ENCODE results near the gene SP5. TPM values are rescaled to one million over a fixed set of nuclear protein-coding genes. Genes with fewer than 3 reads are reported as not detected.

SP5 gene
- total and polyA plus RNA-seq, 10 donors: 0.06 to 0.20 TPM; not detected in 8

- intact Hi-C loops (cut with DNase I; ENCODE audit: low total_unique reads): no loop called here
These were observed 3.9 kb upstream of the SP5 start for GRCh38 chr2:170711196-170711773.

GRCh38 chr2:170711774-170712652, 3.1 kb upstream of the SP5 start:
- Histone ChIP-seq H3K27ac (no peak overlapping the region), H3K27me3 (replicated peaks in 1 of 7) (peaks cover 4 to 99% (median 70%) of the 10 kb centered on the region in 7 donors), H3K36me3 (no peaks in the 10 kb centered on the region), H3K9me3 (no peaks in the 10 kb centered on the region), H3K4me1 (peaks cover 22 to 55% (median 41%) of the 10 kb centered on the region in 6 donors), H3K4me3 (peak overlapping the region in 1 of 8 donors; percentile 15)
- no peak for DNase-seq
- TF ChIP-seq POLR2AphosphoS5 (IDR thresholded peaks at IDR 0.05) (no peak), CTCF (IDR thresholded peaks at IDR 0.05 in 8 of 11, conservative IDR thresholded peaks at IDR 0.05 in 3 of 11) (no peak), POLR2A (IDR thresholded peaks at IDR 0.05) (no peak)
- intact Hi-C loops (cut with DNase I; ENCODE audit: low total_unique reads): no loop called here
- 2 to 10% (median 4%) methylated on average over 37 to 51 of the region's 51 CpGs for WGBS, 5 donors

More at GRCh38 chr2:170711196-170711773, 3.9 kb upstream of the SP5 start:
- no peak for DNase-seq
- Histone ChIP-seq H3K36me3 (no peaks in the 10 kb centered on the region), H3K4me1 (peaks cover 17 to 47% (median 34%) of the 10 kb centered on the region in 6 donors), H3K4me3 (no peak overlapping the region), H3K9me3 (no peaks in the 10 kb centered on the region), H3K27ac (no peak overlapping the region), H3K27me3 (replicated peaks in 1 of 7) (peaks cover 2 to 98% (median 63%) of the 10 kb centered on the region in 7 donors)
- 4 to 5% (median 4%) methylated on average over 9 of the region's 9 CpGs for WGBS, 5 donors
- TF ChIP-seq POLR2A (IDR thresholded peaks at IDR 0.05) (no peak), CTCF (IDR thresholded peaks at IDR 0.05 in 8 of 11, conservative IDR thresholded peaks at IDR 0.05 in 3 of 11) (no peak), POLR2AphosphoS5 (IDR thresholded peaks at IDR 0.05) (no peak)

- 9 to 14% (median 12%) methylated on average over 39 to 41 of the region's 41 CpGs for WGBS, 5 donors
These were observed 2.2 kb upstream of the SP5 start for GRCh38 chr2:170712653-170713542.

More at GRCh38 chr2:170712653-170713542, 2.2 kb upstream of the SP5 start:
- Histone ChIP-seq H3K36me3 (no peaks in the 10 kb centered on the region), H3K27me3 (replicated peaks in 1 of 7) (peaks cover 4 to 100% (median 79%) of the 10 kb centered on the region in 7 donors), H3K27ac (no peak overlapping the region), H3K4me1 (peaks cover 27 to 64% (median 49%) of the 10 kb centered on the region in 6 donors), H3K4me3 (peak overlapping the region in 3 of 8 donors; percentile 55 to 72 (median 58)), H3K9me3 (no peaks in the 10 kb centered on the region)
- intact Hi-C loops (cut with DNase I; ENCODE audit: low total_unique reads): no loop called here
- no peak for DNase-seq
- TF ChIP-seq POLR2AphosphoS5 (IDR thresholded peaks at IDR 0.05): no peak
- TF ChIP-seq POLR2A (IDR thresholded peaks at IDR 0.05): no peak
- TF ChIP-seq CTCF (IDR thresholded peaks at IDR 0.05 in 8 of 11, conservative IDR thresholded peaks at IDR 0.05 in 3 of 11): no peak
